GM19463 (cell line): ENCODE measurements around the gene BICD2.

Experiments
- ATAC-seq: cut with Tn5 transposase; IDR thresholded peaks from one replicate; pipeline ENCODE4 v1.9.1; 2021; ENCODE audit warnings: mild to moderate bottlenecking, moderate library complexity; ENCODE audit not compliant: unreplicated experiment

Gene BICD2

GRCh38 chr9:92749071-92749933 is 15.3 kb downstream of the BICD2 start:
- no peak for ATAC-seq

- no peak for ATAC-seq
Observed at GRCh38 chr9:92748233-92748497, 16.5 kb downstream of the BICD2 start.

- no peak for ATAC-seq
Observed at GRCh38 chr9:92747459-92748232, 17.0 kb downstream of the BICD2 start.

- no peak for ATAC-seq
Observed at GRCh38 chr9:92746567-92747458, 17.8 kb downstream of the BICD2 start.

GRCh38 chr9:92745881-92746280 is 18.8 kb downstream of the BICD2 start:
- ATAC-seq, result no peak

GRCh38 chr9:92745331-92745730 is 19.3 kb downstream of the BICD2 start:
- no peak for ATAC-seq

- ATAC-seq, result no peak
Observed at GRCh38 chr9:92740969-92741368, 23.7 kb downstream of the BICD2 start.

GRCh38 chr9:92740446-92740961 is 24.1 kb downstream of the BICD2 start:
- ATAC-seq, result no peak

GRCh38 chr9:92740009-92740408 is 24.6 kb downstream of the BICD2 start:
- no peak for ATAC-seq

- ATAC-seq, result no peak
Observed at GRCh38 chr9:92739346-92739970, 25.2 kb downstream of the BICD2 start.

GRCh38 chr9:92738661-92739081 is 26.0 kb downstream of the BICD2 start:
- ATAC-seq, result no peak

- no peak for ATAC-seq
Observed at GRCh38 chr9:92737611-92738299, 26.9 kb downstream of the BICD2 start.

GRCh38 chr9:92737216-92737606 is 27.4 kb downstream of the BICD2 start:
- no peak for ATAC-seq

GRCh38 chr9:92736563-92737215 is 27.9 kb downstream of the BICD2 start:
- ATAC-seq, result no peak

GRCh38 chr9:92735636-92736562 is 28.7 kb downstream of the BICD2 start:
- ATAC-seq, result no peak

- no peak for ATAC-seq
Observed at GRCh38 chr9:92734931-92735635, 29.6 kb downstream of the BICD2 start.

GRCh38 chr9:92730897-92731296 is 33.7 kb downstream of the BICD2 start:
- ATAC-seq, result no peak

- no peak for ATAC-seq
Observed at GRCh38 chr9:92729735-92730155, 34.9 kb downstream of the BICD2 start.
